K562 (cell line): ENCODE measurements around the gene CPTP. TPM values are rescaled to one million over a fixed set of nuclear protein-coding genes. Genes with fewer than 3 reads are reported as not detected.
A peak's percentile ranks its signal among the peaks of the same experiment; 100 is the strongest.

ENCODE experiments used
- ATF7 ChIP-seq: fragments of 450-650 bp; IDR thresholded peaks from 2 replicates; pipeline ENCODE4 v1.7.1; 2014; ENCODE audit warnings: mild to moderate bottlenecking, moderate library complexity
- CBX2 ChIP-seq: fragments of 200-600 bp; sonication (generic); IDR thresholded peaks from one replicate; pipeline ENCODE4 v1.6.1; 2012; ENCODE audit warnings: mild to moderate bottlenecking, low read length, inconsistent platforms; ENCODE audit not compliant: insufficient read depth, poor library complexity, severe bottlenecking
- CHD1 ChIP-seq: fragments of 200-600 bp; sonication (generic); IDR thresholded peaks from one replicate; pipeline ENCODE4 v1.6.1; 2012; ENCODE audit warnings: mild to moderate bottlenecking, moderate library complexity, low read length, inconsistent platforms
- CREM ChIP-seq: IDR thresholded peaks from 2 replicates; pipeline ENCODE4 v1.6.1; 2014; ENCODE audit warnings: antibody characterized with exemption, low read depth
- CTBP1 ChIP-seq: fragments of 450-650 bp; IDR thresholded peaks from 2 replicates; pipeline ENCODE4 v1.6.1; 2016; ENCODE audit warnings: borderline replicate concordance
- CXXC5 ChIP-seq: fragments of 250-450 bp; sonication (Bioruptor Pico); IDR thresholded peaks from 2 replicates; pipeline ENCODE4 v1.8.0; 2022; ENCODE audit warnings: inconsistent platforms, mild to moderate bottlenecking, moderate library complexity
- FOXA1 ChIP-seq: fragments of 450-650 bp; IDR thresholded peaks from 2 replicates; pipeline ENCODE4 v1.6.1; 2016; ENCODE audit warnings: mild to moderate bottlenecking, borderline replicate concordance
- FOXJ2 ChIP-seq: fragments of 200-800 bp; sonication (Bioruptor generic); IDR thresholded peaks from 2 replicates; pipeline ENCODE4 v1.6.1; 2016; ENCODE audit warnings: missing genetic modification characterization, missing compliant biosample characterization
- HNRNPUL1 ChIP-seq: fragments of 200-400 bp; formaldehyde crosslinking; IDR thresholded peaks from 2 replicates; pipeline ENCODE4 v1.6.1; 2017; ENCODE audit warnings: low read length
- KLF1 ChIP-seq: fragments of 450-650 bp; IDR thresholded peaks from 2 replicates; pipeline ENCODE4 v1.6.1; 2016; ENCODE audit warnings: missing genetic modification characterization, missing compliant biosample characterization
- L3MBTL2 ChIP-seq: fragments of 450-650 bp; IDR thresholded peaks from 2 replicates; pipeline ENCODE4 v1.6.1; 2016; ENCODE audit warnings: mild to moderate bottlenecking, moderate library complexity
- NCOA1 ChIP-seq: fragments of 450-650 bp; IDR thresholded peaks from 2 replicates; pipeline ENCODE4 v1.6.1; 2016; ENCODE audit warnings: low read depth
- NONO ChIP-seq, 2 experiments: fragments of 200-400 bp in 1 of 2; fragments of 450-650 bp in 1 of 2; formaldehyde crosslinking in 1 of 2; IDR thresholded peaks; 2 replicates each; pipeline ENCODE4 v1.6.1; 2017; ENCODE audit warnings: low read depth in 2 of 2, mild to moderate bottlenecking in 2 of 2, moderate library complexity in 2 of 2, low read length in 1 of 2
- PHF20 ChIP-seq: fragments of 450-650 bp; IDR thresholded peaks from 2 replicates; pipeline ENCODE4 v1.6.1; 2018; ENCODE audit not compliant: partially characterized antibody
- PHF8 ChIP-seq: fragments of 200-600 bp; sonication (generic); IDR thresholded peaks from 2 replicates; pipeline ENCODE4 v1.6.1; 2012; ENCODE audit warnings: mixed run types, mild to moderate bottlenecking, inconsistent platforms, low read length, moderate library complexity, borderline replicate concordance
- POLR3A ChIP-seq: IDR thresholded peaks from 2 replicates; pipeline ENCODE4 v1.6.1; 2011; ENCODE audit warnings: borderline replicate concordance, mild to moderate bottlenecking, moderate library complexity; ENCODE audit not compliant: insufficient read length, insufficient read depth; ENCODE audit errors: extremely low read depth
- SIN3A ChIP-seq, 2 experiments: fragments of 150-350 bp in 1 of 2; IDR thresholded peaks; 2 replicates each; pipeline ENCODE4 v1.6.1; 2011 to 2016; ENCODE audit warnings: borderline replicate concordance in 2 of 2, low read depth in 2 of 2, low read length in 2 of 2, mild to moderate bottlenecking in 2 of 2, moderate library complexity in 2 of 2; ENCODE audit not compliant: control insufficient read depth in 1 of 2
- SIN3B ChIP-seq: fragments of 450-650 bp; IDR thresholded peaks from 2 replicates; pipeline ENCODE4 v1.6.1; 2017; ENCODE audit warnings: low read depth, mild to moderate bottlenecking, moderate library complexity
- TRIM28 ChIP-seq: fragments of 450-650 bp; IDR thresholded peaks from 2 replicates; pipeline ENCODE4 v1.6.1; 2017
- polyA plus RNA-seq, 8 experiments: library from polyadenylated mRNA; depleted of rRNA in 4 of 8; stranded (reverse) in 5 of 8; unstranded in 3 of 8; fragments of >200 nt; fragmentation: Nextera tagmentation in 2 of 8; fragmentation: Illumina TruSeq in 1 of 8; extraction: Ambion mirVana in 2 of 8; extraction: Trizol in 1 of 8; gene quantifications; 2 replicates each; pipeline versions ENCODE4 v1.2.1 to v1.2.3, GENCODE V29; 2011 to 2014; ENCODE audit warnings: inconsistent platforms in 1 of 8, missing spikeins in 1 of 8
- total RNA-seq, 7 experiments: library from RNA; depleted of rRNA in 6 of 7; stranded (reverse); fragments of >200 nt in 6 of 7; fragmentation: Illumina TruSeq in 2 of 7; extraction: Trizol in 2 of 7; gene quantifications; 2 replicates each; pipeline versions ENCODE4 v1.2.1 to v1.2.3, GENCODE V29; 2011 to 2021; ENCODE audit warnings: low replicate concordance in 1 of 7
- TF ChIP-seq, protein P1 (sequence below): conservative IDR thresholded peaks from 2 replicates; pipeline ENCODE4 v1.6.1; 2011; ENCODE audit warnings: low read depth, mild to moderate bottlenecking, low read length; ENCODE audit not compliant: control insufficient read depth
- TF ChIP-seq, protein P2 (sequence below), 2 experiments: IDR thresholded peaks; 2 replicates each; pipeline ENCODE4 v1.6.1; 2012; ENCODE audit warnings: improper control_type of control experiment in 2 of 2, low read depth in 2 of 2, low read length in 2 of 2, borderline replicate concordance in 1 of 2

CPTP gene
- total and polyA plus RNA-seq, 9 of the 15 experiments (the other 6 are each of a cell fraction or from before 2014, with no cell fraction given) = 0.11 to 25.8 (median 3.5) TPM

DNA sequence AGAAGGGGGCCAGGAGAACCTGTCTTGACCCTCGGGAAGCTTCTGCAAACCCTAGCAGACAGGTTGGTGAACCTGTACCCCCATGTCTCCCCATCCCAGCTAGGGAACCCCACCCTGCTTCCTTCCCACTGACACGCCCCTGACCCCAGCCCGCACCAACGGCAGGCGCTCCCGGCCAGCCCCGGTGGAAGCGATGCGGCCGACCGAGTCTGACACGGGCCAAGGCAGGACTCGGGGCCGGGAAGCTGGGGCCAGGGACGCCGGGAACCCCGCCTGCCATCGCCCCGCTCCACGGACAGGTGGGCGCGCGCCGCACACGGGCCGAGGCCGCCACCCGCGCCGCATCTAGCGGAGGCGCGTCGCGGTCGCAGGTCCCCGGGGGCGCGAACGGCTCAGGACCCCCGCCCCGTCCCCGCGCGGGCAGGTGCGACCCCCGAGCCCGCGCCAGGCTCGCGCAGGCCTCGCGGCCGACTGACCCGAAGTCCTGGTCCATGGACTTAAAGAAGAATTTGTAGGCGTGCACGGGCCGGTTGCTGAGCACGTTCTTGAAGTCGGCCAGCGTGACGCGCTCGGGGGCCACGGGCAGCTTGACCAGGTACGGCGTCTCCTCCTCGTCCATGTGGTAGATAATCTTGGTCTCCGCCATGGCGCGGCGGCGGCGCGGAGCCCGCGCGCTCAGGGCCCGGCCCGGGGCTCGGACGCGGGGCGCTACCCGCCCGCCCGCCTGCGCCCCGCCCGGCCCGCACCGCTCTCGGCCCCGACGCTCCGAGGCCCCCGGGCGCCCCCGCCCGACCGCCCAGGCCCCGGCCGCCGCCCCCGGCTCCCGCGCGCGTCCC, 24.0 kb downstream of the CPTP start (continued):
- no peak for TF ChIP-seq FOXJ2 (tag)
- TF ChIP-seq CXXC5 (CRISPR knock-in tag) = peak; percentile 58; the same call in 1 of the 2 replicates
- peak; percentile 49 for TF ChIP-seq L3MBTL2
- no peak for TF ChIP-seq PHF20
- peak; percentile 24; the same call in 1 of the 2 replicates for TF ChIP-seq ATF7
- no peak for TF ChIP-seq POLR3A
- no peak for TF ChIP-seq NCOA1
- TF ChIP-seq TRIM28 = no peak
- no peak for TF ChIP-seq HNRNPUL1
- peak; percentile 36; the same call in 1 of the 2 replicates for TF ChIP-seq CREM
- peak; percentile 5; the same call in 1 of the 2 replicates for TF ChIP-seq PHF8
- 0 out of 2 replicates have a peak, but pooled peaks have one; percentile 64 for TF ChIP-seq CTBP1
- TF ChIP-seq, protein P1, sequence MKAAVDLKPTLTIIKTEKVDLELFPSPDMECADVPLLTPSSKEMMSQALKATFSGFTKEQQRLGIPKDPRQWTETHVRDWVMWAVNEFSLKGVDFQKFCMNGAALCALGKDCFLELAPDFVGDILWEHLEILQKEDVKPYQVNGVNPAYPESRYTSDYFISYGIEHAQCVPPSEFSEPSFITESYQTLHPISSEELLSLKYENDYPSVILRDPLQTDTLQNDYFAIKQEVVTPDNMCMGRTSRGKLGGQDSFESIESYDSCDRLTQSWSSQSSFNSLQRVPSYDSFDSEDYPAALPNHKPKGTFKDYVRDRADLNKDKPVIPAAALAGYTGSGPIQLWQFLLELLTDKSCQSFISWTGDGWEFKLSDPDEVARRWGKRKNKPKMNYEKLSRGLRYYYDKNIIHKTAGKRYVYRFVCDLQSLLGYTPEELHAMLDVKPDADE = 0 out of 2 replicates have a peak, but pooled peaks have one; percentile 41
- TF ChIP-seq, protein P2, sequence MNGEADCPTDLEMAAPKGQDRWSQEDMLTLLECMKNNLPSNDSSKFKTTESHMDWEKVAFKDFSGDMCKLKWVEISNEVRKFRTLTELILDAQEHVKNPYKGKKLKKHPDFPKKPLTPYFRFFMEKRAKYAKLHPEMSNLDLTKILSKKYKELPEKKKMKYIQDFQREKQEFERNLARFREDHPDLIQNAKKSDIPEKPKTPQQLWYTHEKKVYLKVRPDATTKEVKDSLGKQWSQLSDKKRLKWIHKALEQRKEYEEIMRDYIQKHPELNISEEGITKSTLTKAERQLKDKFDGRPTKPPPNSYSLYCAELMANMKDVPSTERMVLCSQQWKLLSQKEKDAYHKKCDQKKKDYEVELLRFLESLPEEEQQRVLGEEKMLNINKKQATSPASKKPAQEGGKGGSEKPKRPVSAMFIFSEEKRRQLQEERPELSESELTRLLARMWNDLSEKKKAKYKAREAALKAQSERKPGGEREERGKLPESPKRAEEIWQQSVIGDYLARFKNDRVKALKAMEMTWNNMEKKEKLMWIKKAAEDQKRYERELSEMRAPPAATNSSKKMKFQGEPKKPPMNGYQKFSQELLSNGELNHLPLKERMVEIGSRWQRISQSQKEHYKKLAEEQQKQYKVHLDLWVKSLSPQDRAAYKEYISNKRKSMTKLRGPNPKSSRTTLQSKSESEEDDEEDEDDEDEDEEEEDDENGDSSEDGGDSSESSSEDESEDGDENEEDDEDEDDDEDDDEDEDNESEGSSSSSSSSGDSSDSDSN (IDR thresholded peaks at IDR 0.05; ENCODE audit: borderline replicate concordance in 1 of 2, low read depth in 2 of 2, low read length in 2 of 2) = 0 out of 4 replicates have a peak, but pooled peaks have one; percentile 40 to 46
- TF ChIP-seq KLF1 (tag) = peak; percentile 38; the same call in 1 of the 2 replicates
- peak; percentile 27 to 56; a peak in 1 of 4 replicates for TF ChIP-seq SIN3A (IDR thresholded peaks at IDR 0.05; ENCODE audit: borderline replicate concordance in 2 of 2, control insufficient read depth in 1 of 2, low read depth in 2 of 2, low read length in 2 of 2)
- no peak for TF ChIP-seq FOXA1
- TF ChIP-seq SIN3B = peak; percentile 49
- TF ChIP-seq NONO (IDR thresholded peaks at IDR 0.05; ENCODE audit: low read depth in 2 of 2, low read length in 1 of 2) = 0 out of 4 replicates have a peak, but pooled peaks of 1 of the 2 experiments have one; percentile 70
- TF ChIP-seq CBX2 = no peak
- peak; percentile 84 for TF ChIP-seq CHD1
